ENCODE data around the gene MRPL34. TPM values are rescaled to one million over a fixed set of nuclear protein-coding genes. Genes with fewer than 3 reads are reported as not detected.

Gene MRPL34
- total and polyA plus RNA-seq, 9 of the 15 experiments (the other 6 are each of a cell fraction or from before 2014, with no cell fraction given) = 11.5 to 256 (median 72.5) TPM

GRCh38 chr19:17347877-17348276 is 42.2 kb downstream of the MRPL34 start:
- H3K4me2 ChIP-seq (ENCODE audit: insufficient read depth, low read length) = no peak overlapping the region
- ATAC-seq (no peak), DNase-seq (ENCODE audit: extremely low read depth in 1 of 4, low spot score in 3 of 4) (no peak), FAIRE-seq (no peak)
- H3K27me3 ChIP-seq (ENCODE audit: control insufficient read depth in 2 of 2, insufficient read depth in 2 of 2, low read length in 2 of 2) = peaks cover 5 to 32% of the 10 kb centered on the region in 2 experiments; a peak in 4 of 5 replicates
- 21% methylated on average over 2 of the region's 2 CpGs for WGBS (ENCODE audit: insufficient coverage, low coverage, missing lambda C conversion rate)
- H3K4me3 ChIP-seq = no peak overlapping the region
- peaks cover 0 to 13% of the 10 kb centered on the region in 2 experiments; a peak in 1 of 5 replicates for H3K4me1 ChIP-seq (replicated peaks in 1 of 2; ENCODE audit: control insufficient read depth in 2 of 2, insufficient read depth in 2 of 2, low read length in 2 of 2)
- intact Hi-C loops (cut with micrococcal nuclease) = no loop called here
- 0 out of 2 replicates have a peak, but pooled peaks cover 3% of the 10 kb centered on the region for H4K20me1 ChIP-seq (replicated peaks; ENCODE audit: control insufficient read depth, insufficient read depth, low read length)
- no peaks in the 10 kb centered on the region for H3K9me3 ChIP-seq (replicated peaks; ENCODE audit: control insufficient read depth, insufficient read depth, low read depth, low read length)
- no peaks in the 10 kb centered on the region for H3K79me2 ChIP-seq (ENCODE audit: control insufficient read depth, insufficient read depth, low read length)
- TF ChIP-seq ZNF121 (CRISPR knock-in tag; conservative IDR thresholded peaks at IDR 0.05) (0 out of 2 replicates have a peak, but pooled peaks have one; percentile 14), BCOR (IDR thresholded peaks at IDR 0.05) (peak; percentile 93), BDP1 (IDR thresholded peaks at IDR 0.05; ENCODE audit: insufficient read depth, insufficient read length) (no peak), SMARCA5 (IDR thresholded peaks at IDR 0.05) (0 out of 2 replicates have a peak, but pooled peaks have one; percentile 24), CUX1 (CRISPR knock-in tag; IDR thresholded peaks at IDR 0.05) (no peak), KDM1A (IDR thresholded peaks at IDR 0.05) (peak; percentile 38 to 78; a peak in 3 of 4 replicates), RBM25 (IDR thresholded peaks at IDR 0.05; ENCODE audit: low read depth, low read length, severe bottlenecking) (peak; percentile 78), ZFP36 (IDR thresholded peaks at IDR 0.05; ENCODE audit: low read depth, low read length, partially characterized antibody) (peak; percentile 85), PTBP1 (IDR thresholded peaks at IDR 0.05; ENCODE audit: low read depth, low read length) (peak; percentile 80; the same call in 1 of the 2 replicates)
- no TSS peak for BruUV-seq (replicated peaks)
- no peaks in the 10 kb centered on the region for H3K9me1 ChIP-seq (ENCODE audit: control insufficient read depth, insufficient read depth, low read length)
- no peaks in the 10 kb centered on the region for H3K36me3 ChIP-seq (ENCODE audit: control insufficient read depth, insufficient read depth, low read length)
- in situ Hi-C loops (cut with MboI) = loop anchor here (5.0 kb wide), 1 partner anchor 39 kb away; no protein-coding TSS in a partner anchor
- ChIA-PET POLR2A (interaction anchor here (1.9 kb wide), 1 partner anchor 12 kb away, joined by 5 read pairs; no protein-coding TSS in a partner anchor), CTCF (ENCODE audit: low intra/inter-chr PET ratio) (no interaction called here)
- H2AFZ ChIP-seq (ENCODE audit: low read depth, low read length) = no peak overlapping the region
- no peak overlapping the region for H3K27ac ChIP-seq (ENCODE audit: extremely low read depth, low read depth, low read length)
- no peak overlapping the region for H3K9ac ChIP-seq (ENCODE audit: insufficient read depth in 1 of 2, low read depth in 2 of 2, low read length in 2 of 2)

Measured in K562 (cell line).